Measurements from ENCODE around the gene RBMS3.
"Not testable (repeated sequence)": the region's sequence is repeated elsewhere in the genome, so short reads cannot be mapped to it uniquely, and the experiment has no call there.

Gene RBMS3

DNA sequence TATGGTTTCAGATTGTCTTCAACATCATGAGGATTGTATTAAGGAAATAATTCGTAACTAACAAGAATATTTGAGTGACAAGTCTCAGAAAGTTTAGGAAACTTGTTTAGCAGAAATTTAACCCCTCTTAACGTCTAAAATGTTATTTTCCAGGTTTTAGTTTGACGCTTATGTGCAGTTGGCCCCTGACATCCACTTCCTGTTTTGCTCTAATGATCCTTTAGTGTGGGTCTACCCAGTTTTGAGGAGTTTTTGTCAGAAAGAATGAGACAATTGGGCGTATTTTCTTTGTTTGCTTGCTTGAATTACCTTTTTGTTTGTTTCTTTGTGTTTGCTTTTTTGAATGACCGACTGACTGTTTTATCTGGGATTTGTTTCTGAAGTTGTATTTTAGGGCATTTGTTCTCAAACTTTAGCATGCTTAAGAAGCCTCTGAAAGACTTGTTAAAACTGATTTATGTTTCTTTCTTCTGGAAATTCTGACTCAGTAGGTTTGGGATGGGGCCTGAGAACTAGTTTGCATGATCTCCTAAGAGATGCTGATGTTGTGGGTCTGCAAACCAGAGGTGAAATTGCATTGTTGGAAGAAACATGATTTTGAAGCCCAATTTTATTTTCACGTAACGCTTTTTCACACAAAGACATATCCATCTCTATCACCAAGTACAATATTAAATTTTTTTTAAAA is 20.6 kb downstream of the RBMS3 start:
- in situ Hi-C loops (cut with MboI; ENCODE audit: low pct_unique_long_range_greater_than_20kb, low sequenced_read_pairs): no loop called here
- DNase-seq: no peak

DNA sequence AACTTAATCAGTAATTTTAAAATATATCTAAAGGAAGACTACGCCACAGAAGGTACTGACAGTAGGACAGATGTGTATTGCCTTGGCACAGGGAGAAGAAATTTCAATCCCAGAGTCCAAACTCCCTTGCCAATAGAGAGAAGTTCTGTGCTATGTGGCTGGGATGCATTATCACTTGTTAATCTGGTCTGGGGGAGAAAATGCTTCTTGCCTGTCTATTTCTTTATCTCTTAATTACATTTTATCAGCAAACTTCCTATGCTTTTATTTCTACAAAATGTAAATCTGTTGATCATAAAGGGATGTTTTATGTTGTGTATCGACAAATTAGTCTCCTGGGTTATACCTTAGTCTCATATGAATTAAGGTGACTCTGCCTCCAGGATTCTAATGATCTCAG is 21.7 kb downstream of the RBMS3 start:
- no peak for DNase-seq
- in situ Hi-C loops (cut with MboI; ENCODE audit: low pct_unique_long_range_greater_than_20kb, low sequenced_read_pairs): no loop called here

- DNase-seq: no peak
- in situ Hi-C loops (cut with MboI; ENCODE audit: low pct_unique_long_range_greater_than_20kb, low sequenced_read_pairs): no loop called here
Measured at GRCh38 chr3:29307295-29307694, 26.4 kb downstream of the RBMS3 start.

GRCh38 chr3:29310865-29311264 is 30.0 kb downstream of the RBMS3 start:
- no peak for DNase-seq
- in situ Hi-C loops (cut with MboI; ENCODE audit: low pct_unique_long_range_greater_than_20kb, low sequenced_read_pairs): no loop called here

GRCh38 chr3:29311795-29312194 is 30.9 kb downstream of the RBMS3 start:
- in situ Hi-C loops (cut with MboI; ENCODE audit: low pct_unique_long_range_greater_than_20kb, low sequenced_read_pairs): no loop called here
- DNase-seq: no peak

- no peak for DNase-seq
- in situ Hi-C loops (cut with MboI; ENCODE audit: low pct_unique_long_range_greater_than_20kb, low sequenced_read_pairs): no loop called here
Measured at GRCh38 chr3:29312395-29312794, 31.5 kb downstream of the RBMS3 start.

DNA sequence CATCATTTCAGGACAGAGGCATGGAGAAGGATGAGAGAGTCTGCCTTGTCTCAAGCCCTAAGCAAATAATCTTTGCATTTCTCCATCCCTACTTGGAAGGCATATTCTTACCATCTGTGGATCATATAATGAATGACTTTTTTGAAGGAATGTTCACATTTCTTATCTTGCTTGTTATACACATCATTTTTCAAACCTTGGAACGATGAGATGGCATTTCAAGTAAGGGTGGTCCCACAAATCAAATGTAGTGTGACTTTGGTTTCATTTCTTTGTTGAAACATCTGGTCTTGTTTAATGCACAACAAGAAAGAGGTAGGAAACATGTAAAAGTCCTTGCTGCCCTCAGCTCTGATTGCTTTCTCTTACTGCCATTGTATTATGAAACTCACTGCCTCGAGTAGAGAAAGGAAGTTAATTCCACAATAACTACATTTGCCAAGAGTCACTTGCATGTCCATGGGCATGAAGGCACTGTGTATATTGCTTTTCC is 32.1 kb downstream of the RBMS3 start:
- in situ Hi-C loops (cut with MboI; ENCODE audit: low pct_unique_long_range_greater_than_20kb, low sequenced_read_pairs): no loop called here
- DNase-seq: no peak

- in situ Hi-C loops (cut with MboI; ENCODE audit: low pct_unique_long_range_greater_than_20kb, low sequenced_read_pairs): no loop called here
- DNase-seq: no peak
Measured at GRCh38 chr3:29313981-29314726, 33.3 kb downstream of the RBMS3 start.

GRCh38 chr3:29314727-29315088 is 33.8 kb downstream of the RBMS3 start:
- in situ Hi-C loops (cut with MboI; ENCODE audit: low pct_unique_long_range_greater_than_20kb, low sequenced_read_pairs): no loop called here
- DNase-seq: no peak

- in situ Hi-C loops (cut with MboI; ENCODE audit: low pct_unique_long_range_greater_than_20kb, low sequenced_read_pairs): no loop called here
- DNase-seq: no peak
Measured at GRCh38 chr3:29317659-29318173, 36.8 kb downstream of the RBMS3 start.

DNA sequence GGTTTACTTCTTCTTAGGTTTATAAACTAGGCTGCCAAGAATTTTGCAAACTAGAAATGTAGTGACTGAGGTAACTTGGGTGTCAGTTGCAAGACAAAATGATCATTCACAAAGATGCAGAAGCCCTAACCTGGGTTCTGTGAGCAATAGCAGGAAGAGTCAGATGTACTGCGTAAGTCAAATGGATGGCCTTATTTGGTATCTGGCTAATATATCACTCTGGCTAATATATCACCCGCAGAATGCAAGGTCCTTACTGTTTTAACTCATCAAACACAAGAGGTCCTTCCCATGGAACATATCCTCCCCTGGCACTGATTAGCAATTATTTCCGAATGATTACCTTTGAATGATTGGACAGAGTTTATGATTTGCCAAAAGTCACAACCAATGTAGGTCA is 37.4 kb downstream of the RBMS3 start:
- no peak for DNase-seq
- in situ Hi-C loops (cut with MboI; ENCODE audit: low pct_unique_long_range_greater_than_20kb, low sequenced_read_pairs): no loop called here

DNA sequence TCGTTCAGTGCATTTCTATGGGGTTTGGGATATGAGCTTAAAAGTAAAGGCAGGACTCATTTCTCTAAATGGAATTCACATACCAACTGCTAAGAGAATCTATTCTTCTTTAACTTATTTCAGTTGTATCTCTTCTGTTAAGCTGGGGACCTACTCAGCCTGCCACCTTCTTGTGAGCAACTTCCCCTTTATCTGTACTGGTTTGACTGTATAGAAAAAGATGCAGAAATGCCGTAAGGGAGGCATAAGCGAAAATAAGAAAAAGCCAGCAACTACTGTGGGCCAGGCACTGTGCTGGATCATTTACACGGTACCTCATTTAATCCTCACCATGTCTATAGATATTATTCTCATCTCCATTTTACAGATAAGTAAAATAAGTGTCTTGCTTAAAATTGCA is 38.4 kb downstream of the RBMS3 start:
- DNase-seq: peak; percentile 3
- in situ Hi-C loops (cut with MboI; ENCODE audit: low pct_unique_long_range_greater_than_20kb, low sequenced_read_pairs): no loop called here

GRCh38 chr3:29319798-29320197 is 38.9 kb downstream of the RBMS3 start:
- no peak for DNase-seq
- in situ Hi-C loops (cut with MboI; ENCODE audit: low pct_unique_long_range_greater_than_20kb, low sequenced_read_pairs): no loop called here

GRCh38 chr3:29322586-29322985 is 41.7 kb downstream of the RBMS3 start:
- in situ Hi-C loops (cut with MboI; ENCODE audit: low pct_unique_long_range_greater_than_20kb, low sequenced_read_pairs): no loop called here
- no peak for DNase-seq

DNA sequence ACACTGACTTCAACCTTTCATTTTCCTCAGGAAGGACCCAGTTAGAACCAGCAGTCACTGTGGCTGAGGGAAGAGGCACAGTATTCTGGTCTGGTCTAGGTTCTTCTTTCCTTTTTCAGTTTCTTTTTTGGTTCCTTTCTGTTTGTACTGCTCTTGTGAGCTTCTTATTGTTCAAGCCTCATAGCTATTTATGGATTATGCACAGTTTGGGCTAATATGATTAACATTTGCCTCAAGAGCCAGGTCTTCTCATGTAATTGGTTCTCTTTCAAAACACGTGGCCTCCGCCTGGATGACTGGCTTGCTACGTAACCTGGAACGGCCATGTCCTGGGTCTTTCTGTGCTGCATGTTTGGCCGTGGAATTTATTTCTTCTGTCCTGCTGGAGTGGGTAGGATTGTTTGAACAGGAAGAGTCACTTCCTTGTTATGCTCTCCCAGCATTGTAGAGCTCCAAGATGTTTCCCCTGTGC is 43.3 kb downstream of the RBMS3 start:
- in situ Hi-C loops (cut with MboI; ENCODE audit: low pct_unique_long_range_greater_than_20kb, low sequenced_read_pairs): no loop called here
- DNase-seq: no peak

DNA sequence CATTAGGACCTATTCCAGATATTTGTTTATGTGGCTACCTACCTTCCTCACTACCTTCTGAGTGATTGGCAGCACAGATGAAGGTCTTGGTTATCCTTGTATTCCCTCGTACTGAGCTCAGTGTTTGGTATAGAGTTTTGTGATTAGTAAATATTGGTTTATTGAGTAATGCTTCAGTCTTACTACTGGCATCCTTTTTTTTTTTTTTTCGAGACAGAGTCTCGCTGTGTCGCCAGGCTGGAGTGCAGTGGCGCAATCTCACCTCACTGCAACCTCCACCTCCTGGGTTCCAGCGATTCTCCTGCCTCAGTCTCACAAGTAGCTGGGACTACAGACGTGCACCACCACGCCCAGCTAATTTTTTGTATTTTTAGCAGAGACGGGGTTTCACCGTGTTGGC is 45.7 kb downstream of the RBMS3 start:
- in situ Hi-C loops (cut with MboI; ENCODE audit: low pct_unique_long_range_greater_than_20kb, low sequenced_read_pairs): not testable (repeated sequence)

DNA sequence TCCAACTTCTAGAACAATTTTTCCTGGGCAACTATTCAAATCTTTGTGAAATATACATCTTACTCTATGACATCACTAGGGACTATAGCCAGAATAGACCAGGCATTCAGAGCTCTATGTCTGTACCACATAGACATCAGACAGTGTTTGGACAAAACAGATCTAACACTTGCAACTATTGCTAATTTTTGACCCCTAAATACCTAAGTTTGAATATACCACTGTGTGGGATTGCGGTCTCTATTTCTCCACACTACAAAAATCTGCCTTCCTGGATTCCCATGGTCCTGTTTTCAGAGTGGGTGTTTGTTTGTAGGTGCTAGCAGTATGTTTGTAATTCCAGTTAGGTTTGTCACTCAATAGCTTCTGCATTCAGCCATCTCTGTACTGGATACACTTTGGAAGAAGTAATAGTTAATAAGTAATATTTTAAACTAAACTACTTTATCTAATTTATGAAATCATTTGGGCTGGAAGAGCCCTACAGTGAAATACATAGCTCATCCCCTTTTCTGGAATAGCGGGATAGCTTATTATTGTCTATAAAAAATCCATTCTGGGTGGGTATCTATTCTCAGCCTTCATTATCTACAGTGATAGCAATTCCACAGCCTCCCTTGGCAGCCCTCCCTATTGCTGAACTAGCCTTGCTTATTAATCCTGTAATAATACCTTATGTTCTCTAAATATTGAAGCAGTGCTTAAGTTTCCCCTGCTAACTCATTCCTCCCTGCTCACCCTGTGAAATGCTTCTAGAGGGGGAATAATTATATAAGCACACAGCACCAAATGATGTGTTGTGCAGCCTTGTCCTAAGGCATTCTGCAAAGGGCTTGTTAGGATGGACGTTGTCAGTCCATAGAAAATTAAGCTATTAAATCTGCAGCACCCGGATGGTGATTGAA is 49.4 kb downstream of the RBMS3 start:
- in situ Hi-C loops (cut with MboI; ENCODE audit: low pct_unique_long_range_greater_than_20kb, low sequenced_read_pairs): no loop called here
- no peak for DNase-seq

More for the DNA sequence above, 45.7 kb downstream of the RBMS3 start:
- DNase-seq: not testable (repeated sequence)

DNA sequence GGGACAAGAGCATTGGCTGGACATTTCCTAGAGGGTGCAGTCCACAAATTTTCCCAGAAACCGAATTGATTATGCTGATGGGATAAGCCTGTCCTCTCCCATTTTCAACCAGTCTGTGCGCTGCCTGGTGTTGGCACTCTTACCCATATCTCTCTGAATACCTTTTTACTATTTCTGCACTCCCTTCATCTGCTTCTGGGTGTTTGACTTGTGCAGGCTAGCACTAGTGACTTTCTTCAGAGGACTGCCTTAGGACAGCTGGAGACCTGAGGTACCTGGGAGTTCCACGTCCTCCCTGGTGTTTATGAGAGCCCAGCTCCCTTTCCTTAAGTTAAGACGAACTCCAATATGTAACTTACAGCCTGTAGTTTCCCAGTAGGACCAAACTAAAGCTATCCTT is 50.2 kb downstream of the RBMS3 start:
- in situ Hi-C loops (cut with MboI; ENCODE audit: low pct_unique_long_range_greater_than_20kb, low sequenced_read_pairs): no loop called here

DNA sequence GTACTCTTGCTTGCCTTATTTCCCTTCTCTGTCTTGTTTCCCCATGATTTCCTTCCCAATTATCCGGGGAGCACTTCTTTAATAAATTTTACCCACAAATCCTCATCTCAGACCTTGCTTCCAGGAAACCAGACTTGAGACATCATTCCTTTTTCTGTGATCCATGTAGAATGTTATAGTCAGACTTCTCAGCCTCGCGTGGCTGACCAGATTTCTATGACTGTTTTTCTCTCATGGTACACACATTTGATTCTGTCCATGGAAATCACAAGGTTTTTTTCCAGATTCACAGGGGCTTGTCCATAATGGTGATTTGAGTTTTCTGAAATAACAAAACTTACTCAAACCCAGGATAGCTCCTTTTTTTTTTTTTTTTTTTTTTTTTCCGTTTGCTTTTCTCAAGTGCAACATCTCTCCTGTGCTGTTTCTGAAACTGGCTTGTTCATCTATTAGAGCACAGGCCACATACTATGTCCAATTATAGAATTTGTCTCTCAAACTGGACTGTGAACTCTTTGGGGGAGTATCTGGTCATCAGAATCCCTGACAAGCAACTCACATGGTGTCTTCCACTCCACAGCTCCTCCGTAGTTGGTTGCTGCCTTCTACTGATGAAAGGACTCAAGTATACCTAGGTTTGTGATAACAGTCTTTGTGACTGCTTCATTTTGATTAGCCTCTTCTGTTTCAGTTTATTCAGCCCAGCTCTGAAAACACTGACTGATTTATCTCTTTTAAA is 50.8 kb downstream of the RBMS3 start:
- in situ Hi-C loops (cut with MboI; ENCODE audit: low pct_unique_long_range_greater_than_20kb, low sequenced_read_pairs): no loop called here
- no peak for DNase-seq

More for the DNA sequence above, 50.2 kb downstream of the RBMS3 start:
- no peak for DNase-seq

Measured in KBM-7 (cell line).